Keratinocyte (primary cell): Measurements from ENCODE around the gene SCAF1.

Experiments used
- CTCF ChIP-seq, 3 experiments: IDR thresholded peaks in 1 of 3; conservative IDR thresholded peaks in 1 of 3; optimal IDR thresholded peaks in 1 of 3; 2 replicates in 2 of 3; 3 replicates in 1 of 3; pipeline versions ENCODE3 to v1.5.1; 2011; ENCODE audit warnings: low read length in 3 of 3, mild to moderate bottlenecking in 3 of 3, moderate library complexity in 2 of 3, control low read depth in 1 of 3, inconsistent platforms in 1 of 3; ENCODE audit not compliant: insufficient read depth in 2 of 3; ENCODE audit errors: extremely low read depth in 1 of 3
- EZH2 ChIP-seq: IDR thresholded peaks from one replicate; pipeline ENCODE4 v1.6.1; 2012; ENCODE audit warnings: inconsistent platforms, mild to moderate bottlenecking, low read length, moderate library complexity

GRCh38 chr19:49691243-49692146, 49.5 kb downstream of the SCAF1 start:
- no peak for TF ChIP-seq CTCF (optimal IDR thresholded peaks at IDR 0.05 in 1 of 3, IDR thresholded peaks at IDR 0.05 in 1 of 3, conservative IDR thresholded peaks at IDR 0.05 in 1 of 3; ENCODE audit: extremely low read depth in 1 of 3, insufficient read depth in 2 of 3, low read length in 3 of 3)
- no peak for TF ChIP-seq EZH2
